ENCODE data around the gene PLCL1. TPM values are rescaled to one million over a fixed set of nuclear protein-coding genes. Genes with fewer than 3 reads are reported as not detected.
"Not testable (repeated sequence)": the region's sequence is repeated elsewhere in the genome, so short reads cannot be mapped to it uniquely, and the experiment has no call there.

Gene PLCL1
- total RNA-seq, 1 donor from 2014 or later, result 13.6 TPM

DNA sequence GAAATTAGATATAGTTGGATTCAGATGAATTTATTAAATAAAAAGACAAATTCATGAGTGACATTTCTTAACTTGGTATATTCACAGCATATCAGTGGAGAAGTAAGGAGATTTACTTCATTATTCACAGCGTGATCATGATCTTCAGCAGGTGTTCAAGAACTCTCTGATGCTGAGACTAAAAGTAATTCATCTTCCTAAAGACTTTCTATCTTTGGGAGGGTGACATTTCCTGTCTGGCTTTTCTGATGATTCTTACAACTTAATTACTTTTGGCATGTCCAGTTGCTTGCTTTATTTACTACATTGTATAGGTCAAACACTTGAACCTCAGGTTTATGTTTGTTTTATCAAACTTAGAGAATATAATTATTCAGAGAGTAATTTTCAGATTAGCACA, 224.6 kb downstream of the PLCL1 start:
- Mint-ChIP-seq H3K27ac (ENCODE audit: unreplicated experiment) (no peak overlapping the region), H3K27me3 (ENCODE audit: unreplicated experiment) (no peaks in the 10 kb centered on the region), H3K4me1 (ENCODE audit: unreplicated experiment) (peaks cover 7% of the 10 kb centered on the region), H3K9me3 (ENCODE audit: unreplicated experiment) (no peaks in the 10 kb centered on the region), H3K36me3 (ENCODE audit: low read depth, unreplicated experiment) (no peaks in the 10 kb centered on the region), H3K4me3 (ENCODE audit: unreplicated experiment) (no peak overlapping the region)
- DNase-seq (ENCODE audit: low spot score), result no peak
- TF ChIP-seq, protein P1, sequence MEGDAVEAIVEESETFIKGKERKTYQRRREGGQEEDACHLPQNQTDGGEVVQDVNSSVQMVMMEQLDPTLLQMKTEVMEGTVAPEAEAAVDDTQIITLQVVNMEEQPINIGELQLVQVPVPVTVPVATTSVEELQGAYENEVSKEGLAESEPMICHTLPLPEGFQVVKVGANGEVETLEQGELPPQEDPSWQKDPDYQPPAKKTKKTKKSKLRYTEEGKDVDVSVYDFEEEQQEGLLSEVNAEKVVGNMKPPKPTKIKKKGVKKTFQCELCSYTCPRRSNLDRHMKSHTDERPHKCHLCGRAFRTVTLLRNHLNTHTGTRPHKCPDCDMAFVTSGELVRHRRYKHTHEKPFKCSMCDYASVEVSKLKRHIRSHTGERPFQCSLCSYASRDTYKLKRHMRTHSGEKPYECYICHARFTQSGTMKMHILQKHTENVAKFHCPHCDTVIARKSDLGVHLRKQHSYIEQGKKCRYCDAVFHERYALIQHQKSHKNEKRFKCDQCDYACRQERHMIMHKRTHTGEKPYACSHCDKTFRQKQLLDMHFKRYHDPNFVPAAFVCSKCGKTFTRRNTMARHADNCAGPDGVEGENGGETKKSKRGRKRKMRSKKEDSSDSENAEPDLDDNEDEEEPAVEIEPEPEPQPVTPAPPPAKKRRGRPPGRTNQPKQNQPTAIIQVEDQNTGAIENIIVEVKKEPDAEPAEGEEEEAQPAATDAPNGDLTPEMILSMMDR (IDR thresholded peaks at IDR 0.05; ENCODE audit: unreplicated experiment), result no peak

DNA sequence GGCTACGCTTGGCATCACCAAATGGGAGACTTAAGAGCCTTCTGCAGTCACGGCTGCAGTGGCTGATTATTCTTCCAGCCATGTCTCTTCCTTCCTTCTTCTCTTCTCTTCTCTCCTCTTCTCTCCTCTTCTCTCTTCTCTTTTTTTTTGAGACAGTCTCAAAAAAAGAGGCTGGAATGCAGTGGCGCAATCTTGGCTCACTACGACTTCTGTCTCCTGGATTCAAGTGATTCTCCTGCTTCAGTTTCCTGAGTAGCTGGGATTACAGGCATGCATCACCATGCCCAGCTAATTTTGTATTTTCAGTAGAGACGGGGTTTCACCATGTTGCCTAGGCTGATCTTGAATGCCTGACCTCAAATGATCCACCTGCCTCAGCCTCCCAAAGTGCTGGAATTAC, 225.2 kb downstream of the PLCL1 start:
- H3K9me3 Mint-ChIP-seq (ENCODE audit: unreplicated experiment); H3K27me3 Mint-ChIP-seq (ENCODE audit: unreplicated experiment); H3K27ac Mint-ChIP-seq (ENCODE audit: unreplicated experiment); DNase-seq (ENCODE audit: low spot score); H3K36me3 Mint-ChIP-seq (ENCODE audit: low read depth, unreplicated experiment); H3K4me3 Mint-ChIP-seq (ENCODE audit: unreplicated experiment); H3K4me1 Mint-ChIP-seq (ENCODE audit: unreplicated experiment): not testable (repeated sequence)

DNA sequence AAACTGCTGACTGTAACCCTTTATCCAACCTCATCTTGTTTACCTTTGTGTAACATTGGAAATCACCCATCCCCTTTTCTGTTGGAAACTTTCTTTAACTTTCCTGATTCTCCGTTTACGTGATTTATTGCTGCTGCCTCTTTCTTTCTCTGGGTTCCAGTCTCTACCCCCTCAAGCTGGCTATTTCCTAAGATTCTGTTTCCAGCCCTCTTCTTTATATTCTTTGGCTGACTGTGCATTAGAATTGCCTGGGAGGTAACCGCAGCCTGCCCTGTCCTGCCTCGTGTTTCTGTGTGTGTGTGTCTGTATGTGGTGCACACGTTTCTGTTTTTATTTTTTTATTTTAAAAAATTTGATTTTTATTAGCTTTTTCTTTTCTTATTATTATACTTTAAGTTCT, 229.2 kb downstream of the PLCL1 start:
- Mint-ChIP-seq H3K36me3 (ENCODE audit: low read depth, unreplicated experiment) (no peaks in the 10 kb centered on the region), H3K27me3 (ENCODE audit: unreplicated experiment) (peaks cover 2% of the 10 kb centered on the region), H3K9me3 (ENCODE audit: unreplicated experiment) (no peaks in the 10 kb centered on the region), H3K27ac (ENCODE audit: unreplicated experiment) (no peak overlapping the region), H3K4me1 (ENCODE audit: unreplicated experiment) (peaks cover 7% of the 10 kb centered on the region), H3K4me3 (ENCODE audit: unreplicated experiment) (no peak overlapping the region)
- no peak for DNase-seq (ENCODE audit: low spot score)
- TF ChIP-seq, protein P1 (IDR thresholded peaks at IDR 0.05; ENCODE audit: unreplicated experiment), result no peak

DNA sequence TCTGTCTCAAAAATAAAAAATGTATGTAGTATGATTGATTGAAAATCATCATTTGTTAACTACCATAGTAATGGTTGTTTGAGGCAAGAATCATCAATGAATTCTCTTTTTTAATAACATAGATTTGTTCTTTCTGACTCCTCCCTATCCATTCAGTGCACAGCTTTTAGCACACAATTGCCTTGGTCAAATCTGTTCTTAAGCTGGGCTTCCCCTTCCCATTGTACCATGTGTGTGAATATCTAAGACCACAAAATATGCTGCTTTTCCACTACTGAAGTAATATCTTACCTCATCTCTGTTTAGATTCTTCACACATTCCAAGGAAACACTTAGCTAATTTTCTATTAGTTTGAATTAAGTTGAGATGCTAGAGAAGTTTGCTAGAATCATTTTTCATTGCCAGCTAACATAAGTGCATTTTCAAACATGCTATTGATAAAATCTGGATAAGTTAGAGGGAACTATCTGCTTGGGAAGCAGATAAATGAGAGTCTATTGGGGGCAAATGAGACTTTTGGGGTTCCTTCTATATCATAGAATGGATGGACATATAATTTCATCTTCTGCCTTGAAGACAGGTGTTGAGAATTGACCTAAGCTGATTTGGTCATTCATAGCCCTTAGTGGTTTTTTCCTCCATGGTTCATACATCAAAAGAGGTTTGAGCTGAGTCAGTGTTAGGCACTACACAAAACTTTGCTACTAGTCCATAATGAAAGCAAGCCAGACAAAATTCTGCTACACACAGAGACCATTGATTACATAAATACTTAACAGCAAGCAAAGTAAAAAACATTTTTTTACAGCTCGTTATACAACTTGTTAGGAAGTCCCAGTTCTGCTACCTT, 231.9 kb downstream of the PLCL1 start:
- Mint-ChIP-seq H3K9me3 (ENCODE audit: unreplicated experiment) (no peaks in the 10 kb centered on the region), H3K4me3 (ENCODE audit: unreplicated experiment) (no peak overlapping the region), H3K4me1 (ENCODE audit: unreplicated experiment) (no peaks in the 10 kb centered on the region), H3K36me3 (ENCODE audit: low read depth, unreplicated experiment) (no peaks in the 10 kb centered on the region), H3K27ac (ENCODE audit: unreplicated experiment) (no peak overlapping the region), H3K27me3 (ENCODE audit: unreplicated experiment) (peaks cover 2% of the 10 kb centered on the region)
- TF ChIP-seq, protein P1 (IDR thresholded peaks at IDR 0.05; ENCODE audit: unreplicated experiment), result no peak
- DNase-seq (ENCODE audit: low spot score), result no peak

DNA sequence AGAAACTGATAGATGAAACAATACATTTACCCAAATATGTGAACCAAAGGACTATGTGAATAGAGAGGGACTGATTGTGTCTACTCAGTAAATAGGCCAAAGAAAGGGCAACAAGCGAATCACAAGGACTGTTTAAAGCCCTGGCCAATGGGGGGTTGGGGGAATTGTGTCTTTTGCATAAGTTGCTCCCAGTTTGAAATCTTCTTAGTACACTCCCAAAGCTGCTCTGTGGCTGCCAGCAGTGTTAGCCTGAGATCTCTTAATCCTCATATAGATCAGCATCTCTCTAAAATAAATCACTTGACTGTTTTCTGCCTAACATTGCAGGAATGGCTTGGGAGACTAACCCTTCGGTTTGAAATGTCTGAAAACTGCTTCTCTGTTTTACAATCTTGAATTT, 236.4 kb downstream of the PLCL1 start:
- TF ChIP-seq, protein P1 (IDR thresholded peaks at IDR 0.05; ENCODE audit: unreplicated experiment), result no peak
- no peaks in the 10 kb centered on the region for H3K4me1 Mint-ChIP-seq (ENCODE audit: unreplicated experiment)
- H3K36me3 Mint-ChIP-seq (ENCODE audit: low read depth, unreplicated experiment), result no peaks in the 10 kb centered on the region
- peaks cover 1% of the 10 kb centered on the region for H3K27me3 Mint-ChIP-seq (ENCODE audit: unreplicated experiment)
- H3K27ac Mint-ChIP-seq (ENCODE audit: unreplicated experiment), result no peak overlapping the region
- H3K4me3 Mint-ChIP-seq (ENCODE audit: unreplicated experiment), result no peak overlapping the region
- H3K9me3 Mint-ChIP-seq (ENCODE audit: unreplicated experiment), result no peaks in the 10 kb centered on the region
- no peak for DNase-seq (ENCODE audit: low spot score)
